Fibroblast of lung (primary cell): Measurements from ENCODE around the gene NAIF1.

Source experiments
- CTCF ChIP-seq, 2 donors: IDR thresholded peaks in 1 of 2; conservative IDR thresholded peaks in 1 of 2; 1 replicate in 1 of 2; 2 replicates in 1 of 2; pipeline ENCODE4 v1.5.1; 2011 to 2012; ENCODE audit warnings: low read length in 2 of 2, control low read depth in 1 of 2, inconsistent platforms in 1 of 2, low read depth in 1 of 2, mild to moderate bottlenecking in 1 of 2
- EZH2 ChIP-seq: IDR thresholded peaks from 2 replicates; pipeline ENCODE4 v1.5.1; 2012; ENCODE audit warnings: low read length, control low read depth, mild to moderate bottlenecking; ENCODE audit errors: missing control alignments

GRCh38 chr9:128061275-128061960 lies 5.7 kb downstream of the NAIF1 start:
- TF ChIP-seq CTCF (conservative IDR thresholded peaks at IDR 0.05 in 1 of 2, IDR thresholded peaks at IDR 0.05 in 1 of 2; ENCODE audit: low read depth in 1 of 2, low read length in 2 of 2) = no peak
- no peak for TF ChIP-seq EZH2
